Fibroblast of lung (primary cell): ENCODE measurements around the gene DOK6. TPM values are rescaled to one million over a fixed set of nuclear protein-coding genes. Genes with fewer than 3 reads are reported as not detected.
A peak's percentile ranks its signal among the peaks of the same experiment; 100 is the strongest.

Experiments
- DNase-seq, 2 donors: peaks; one replicate each; pipeline versions ENCODE4 v3.0.0 to v3.0.0-alpha.2; 2010; ENCODE audit warnings: low read depth in 2 of 2
- H2AFZ ChIP-seq: 2 replicates; pipeline ENCODE4 v1.5.1; 2012; ENCODE audit warnings: low read length, control low read depth, inconsistent platforms
- H3K27ac ChIP-seq: 2 replicates; pipeline ENCODE4 v1.5.1; 2011; ENCODE audit warnings: low read length, control low read depth; ENCODE audit not compliant: insufficient read depth
- H3K27me3 ChIP-seq: 2 replicates; pipeline ENCODE4 v1.5.1; 2011; ENCODE audit warnings: mild to moderate bottlenecking, low read length; ENCODE audit not compliant: control insufficient read depth, insufficient read depth
- H3K36me3 ChIP-seq: 2 replicates; pipeline ENCODE4 v1.5.1; 2011; ENCODE audit warnings: low read length; ENCODE audit not compliant: control insufficient read depth, insufficient read depth
- H3K4me1 ChIP-seq: 2 replicates; pipeline ENCODE4 v1.5.1; 2011; ENCODE audit warnings: low read length; ENCODE audit not compliant: control insufficient read depth, insufficient read depth; ENCODE audit errors: extremely low read depth
- H3K4me2 ChIP-seq: 2 replicates; pipeline ENCODE4 v1.5.1; 2011; ENCODE audit warnings: low read length, control low read depth; ENCODE audit not compliant: insufficient read depth; ENCODE audit errors: extremely low read depth
- H3K4me3 ChIP-seq, 4 experiments: fragments of 200-600 bp in 1 of 4; sonication (generic) in 1 of 4; replicated peaks in 1 of 4; 2 replicates each; pipeline ENCODE4 v1.5.1; 2011 to 2016; ENCODE audit warnings: low read length in 4 of 4, low read depth in 3 of 4, mild to moderate bottlenecking in 3 of 4, control low read depth in 2 of 4, inconsistent platforms in 1 of 4, mixed read lengths in 1 of 4; ENCODE audit not compliant: insufficient read depth in 1 of 4; ENCODE audit errors: control extremely low read depth in 1 of 4
- H3K79me2 ChIP-seq: 2 replicates; pipeline ENCODE4 v1.5.1; 2012; ENCODE audit warnings: mild to moderate bottlenecking, low read length, inconsistent platforms; ENCODE audit not compliant: control insufficient read depth, insufficient read depth
- H3K9ac ChIP-seq: 2 replicates; pipeline ENCODE4 v1.5.1; 2011; ENCODE audit warnings: mild to moderate bottlenecking, low read length, control low read depth; ENCODE audit not compliant: insufficient read depth
- H3K9me3 ChIP-seq: 2 replicates; pipeline ENCODE4 v1.5.1; 2012; ENCODE audit warnings: low read depth, low read length; ENCODE audit not compliant: control insufficient read depth, insufficient read depth
- H4K20me1 ChIP-seq: 2 replicates; pipeline ENCODE4 v1.5.1; 2011; ENCODE audit warnings: low read length; ENCODE audit not compliant: control insufficient read depth, insufficient read depth; ENCODE audit errors: extremely low read depth
- EZH2 ChIP-seq: IDR thresholded peaks from 2 replicates; pipeline ENCODE4 v1.5.1; 2012; ENCODE audit warnings: low read length, control low read depth, mild to moderate bottlenecking; ENCODE audit errors: missing control alignments
- polyA plus RNA-seq, 2 donors: library from polyadenylated mRNA; depleted of rRNA in 1 of 2; stranded (reverse) in 1 of 2; unstranded in 1 of 2; fragments of >200 nt; gene quantifications; 2 replicates each; pipeline ENCODE4 v1.2.1, GENCODE V29; 2011 to 2012; ENCODE audit warnings: missing spikeins in 1 of 2
- total RNA-seq: library from RNA; depleted of rRNA; stranded (reverse); fragments of >200 nt; gene quantifications from 2 replicates; pipeline ENCODE4 v1.2.1, GENCODE V29; 2014
- TF ChIP-seq, protein P1 (sequence below), 2 donors: IDR thresholded peaks in 1 of 2; conservative IDR thresholded peaks in 1 of 2; 1 replicate in 1 of 2; 2 replicates in 1 of 2; pipeline ENCODE4 v1.5.1; 2011 to 2012; ENCODE audit warnings: low read length in 2 of 2, control low read depth in 1 of 2, inconsistent platforms in 1 of 2, low read depth in 1 of 2, mild to moderate bottlenecking in 1 of 2

DOK6 gene
- total and polyA plus RNA-seq, 2 donors (not counting 1 experiment from before 2014, with no cell fraction given), result 4.0 to 7.8 TPM

DNA sequence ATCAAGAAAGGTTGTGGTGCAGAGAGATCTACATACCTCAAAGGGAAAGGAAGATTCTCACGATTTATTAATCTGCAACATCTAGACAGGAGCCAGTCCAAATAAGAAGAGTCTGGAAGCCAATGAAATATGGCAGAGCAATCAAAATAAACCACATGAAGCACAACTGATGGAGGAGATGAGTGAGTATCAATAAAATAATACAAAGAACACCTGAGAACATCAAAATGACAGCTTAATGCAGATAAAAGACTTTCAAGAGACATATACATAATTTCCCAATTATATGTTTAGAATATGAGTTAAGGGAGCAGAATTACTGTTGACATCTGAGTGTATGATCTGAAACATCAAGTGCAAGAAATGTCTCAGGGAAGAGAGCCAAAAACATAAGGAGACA lies 12.5 kb upstream of the DOK6 start:
- H3K4me3 ChIP-seq, result no peak overlapping the region
- no peak overlapping the region for H2AFZ ChIP-seq
- H3K79me2 ChIP-seq, result no peaks in the 10 kb centered on the region
- no peak overlapping the region for H3K9ac ChIP-seq
- no peak for DNase-seq
- TF ChIP-seq EZH2, result no peak
- TF ChIP-seq, protein P1, sequence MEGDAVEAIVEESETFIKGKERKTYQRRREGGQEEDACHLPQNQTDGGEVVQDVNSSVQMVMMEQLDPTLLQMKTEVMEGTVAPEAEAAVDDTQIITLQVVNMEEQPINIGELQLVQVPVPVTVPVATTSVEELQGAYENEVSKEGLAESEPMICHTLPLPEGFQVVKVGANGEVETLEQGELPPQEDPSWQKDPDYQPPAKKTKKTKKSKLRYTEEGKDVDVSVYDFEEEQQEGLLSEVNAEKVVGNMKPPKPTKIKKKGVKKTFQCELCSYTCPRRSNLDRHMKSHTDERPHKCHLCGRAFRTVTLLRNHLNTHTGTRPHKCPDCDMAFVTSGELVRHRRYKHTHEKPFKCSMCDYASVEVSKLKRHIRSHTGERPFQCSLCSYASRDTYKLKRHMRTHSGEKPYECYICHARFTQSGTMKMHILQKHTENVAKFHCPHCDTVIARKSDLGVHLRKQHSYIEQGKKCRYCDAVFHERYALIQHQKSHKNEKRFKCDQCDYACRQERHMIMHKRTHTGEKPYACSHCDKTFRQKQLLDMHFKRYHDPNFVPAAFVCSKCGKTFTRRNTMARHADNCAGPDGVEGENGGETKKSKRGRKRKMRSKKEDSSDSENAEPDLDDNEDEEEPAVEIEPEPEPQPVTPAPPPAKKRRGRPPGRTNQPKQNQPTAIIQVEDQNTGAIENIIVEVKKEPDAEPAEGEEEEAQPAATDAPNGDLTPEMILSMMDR (conservative IDR thresholded peaks at IDR 0.05 in 1 of 2, IDR thresholded peaks at IDR 0.05 in 1 of 2; ENCODE audit: low read depth in 1 of 2, low read length in 2 of 2), result no peak
- no peaks in the 10 kb centered on the region for H3K36me3 ChIP-seq
- H3K4me1 ChIP-seq, result no peaks in the 10 kb centered on the region
- H3K4me2 ChIP-seq, result no peak overlapping the region
- H3K9me3 ChIP-seq, result no peaks in the 10 kb centered on the region
- no peaks in the 10 kb centered on the region for H3K27me3 ChIP-seq
- no peaks in the 10 kb centered on the region for H4K20me1 ChIP-seq
- no peak overlapping the region for H3K27ac ChIP-seq

GRCh38 chr18:69397096-69397495 lies 3.6 kb upstream of the DOK6 start:
- TF ChIP-seq, protein P1 (conservative IDR thresholded peaks at IDR 0.05 in 1 of 2, IDR thresholded peaks at IDR 0.05 in 1 of 2; ENCODE audit: low read depth in 1 of 2, low read length in 2 of 2), result no peak
- TF ChIP-seq EZH2, result no peak
- Histone ChIP-seq H3K4me1 (no peaks in the 10 kb centered on the region), H3K27ac (no peak overlapping the region), H3K4me3 (no peak overlapping the region), H3K9me3 (no peaks in the 10 kb centered on the region), H3K27me3 (no peaks in the 10 kb centered on the region), H3K36me3 (no peaks in the 10 kb centered on the region), H2AFZ (no peak overlapping the region), H3K9ac (no peak overlapping the region), H3K79me2 (no peaks in the 10 kb centered on the region), H4K20me1 (no peaks in the 10 kb centered on the region), H3K4me2 (no peak overlapping the region)
- DNase-seq, result peak; percentile 30 to 74

DNA sequence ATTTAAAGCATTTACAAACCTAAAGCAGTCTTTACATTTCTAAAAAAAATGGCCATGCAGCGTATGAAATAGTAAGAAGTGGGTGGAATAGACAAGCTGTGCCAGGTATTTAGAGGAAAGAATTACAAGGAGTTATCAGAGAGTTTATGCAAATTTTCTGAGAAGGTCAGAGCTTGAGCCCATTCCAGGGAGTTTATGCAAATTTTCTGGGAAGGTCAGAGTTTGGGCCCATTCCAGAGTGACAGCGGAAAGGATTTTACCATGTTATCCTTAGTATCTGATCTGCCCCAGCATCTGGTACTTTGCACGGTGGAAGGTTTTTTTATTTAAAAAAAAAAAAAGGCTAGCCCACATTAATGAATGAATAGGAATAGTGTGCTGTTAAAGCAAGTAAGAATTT lies 1.4 kb upstream of the DOK6 start:
- no peak overlapping the region for H3K9ac ChIP-seq
- H4K20me1 ChIP-seq, result no peaks in the 10 kb centered on the region
- no peaks in the 10 kb centered on the region for H3K79me2 ChIP-seq
- no peaks in the 10 kb centered on the region for H3K27me3 ChIP-seq
- H3K4me3 ChIP-seq, result no peak overlapping the region
- no peak overlapping the region for H2AFZ ChIP-seq
- H3K4me1 ChIP-seq, result peaks cover 3% of the 10 kb centered on the region
- H3K9me3 ChIP-seq, result no peaks in the 10 kb centered on the region
- TF ChIP-seq EZH2, result no peak
- TF ChIP-seq, protein P1 (conservative IDR thresholded peaks at IDR 0.05 in 1 of 2, IDR thresholded peaks at IDR 0.05 in 1 of 2; ENCODE audit: low read depth in 1 of 2, low read length in 2 of 2), result no peak
- no peak for DNase-seq
- no peak overlapping the region for H3K27ac ChIP-seq
- no peak overlapping the region for H3K4me2 ChIP-seq
- H3K36me3 ChIP-seq, result no peaks in the 10 kb centered on the region
